HCT116 (cell line): Measurements from ENCODE around the gene ZXDC. TPM values are rescaled to one million over a fixed set of nuclear protein-coding genes. Genes with fewer than 3 reads are reported as not detected.

Source experiments
- ATAC-seq: fragments of 200-7000 bp; cut with Tn5 transposase; 2 replicates; pipeline ENCODE4 v1.9.1; 2020; ENCODE audit warnings: mild to moderate bottlenecking, moderate library complexity
- BruUV-seq: library from RNA; stranded (reverse); fragments of 400-500 nt; replicated peaks from 2 replicates; lab custom pipeline; 2021; lab: Mats Ljungman, UMichigan
- CTCF ChIA-PET: fragments of 300-600 bp; sonication (Branson Sonifier 250); formaldehyde crosslinking; loops from one replicate; lab custom pipeline; 2021; ENCODE audit warnings: antibody characterized with exemption; lab: Charles Lee
- POLR2A ChIA-PET: fragments of 300-600, 350-600 bp; sonication (Branson Sonifier 250); formaldehyde crosslinking; loops from one replicate; lab custom pipeline; 2021; ENCODE audit warnings: antibody characterized with exemption; lab: Charles Lee
- RAD21 ChIA-PET, 2 experiments: fragments of 300-600 bp; sonication (Branson Sonifier 250); formaldehyde crosslinking; loops; one replicate each; lab custom pipeline; 2023; ENCODE audit warnings: low total read pairs in 2 of 2; ENCODE audit not compliant: uncharacterized antibody in 2 of 2, unreplicated experiment in 2 of 2, low non-redundant PET in 1 of 2; lab: Charles Lee
- DNase-seq: peaks from one replicate; pipeline ENCODE4 v3.0.0-alpha.2; 2010; ENCODE audit warnings: low read depth, low spot score
- H2AFZ ChIP-seq: fragments of 200-600 bp; shearing (Covaris generic), sonication (generic); 2 replicates; pipeline ENCODE4 v1.6.1; 2017; ENCODE audit warnings: low read depth, mixed run types, mixed read lengths, antibody characterized with exemption, low read length; ENCODE audit not compliant: poor library complexity, severe bottlenecking
- H3K27ac ChIP-seq: 2 replicates; pipeline ENCODE4 v1.5.1; 2012; ENCODE audit warnings: low read depth, low read length
- H3K27me3 ChIP-seq: fragments of 200-600 bp; sonication (generic); 2 replicates; pipeline ENCODE4 v1.6.1; 2016; ENCODE audit warnings: mixed run types, low read length, mixed read lengths; ENCODE audit not compliant: insufficient read depth
- H3K36me3 ChIP-seq, 2 experiments: fragments of 200-500 bp in 1 of 2; fragments of 200-600 bp in 1 of 2; sonication (Bioruptor generic) in 1 of 2; sonication (generic) in 1 of 2; 2 replicates each; pipeline versions ENCODE4 v1.5.1 to v1.6.1; 2014 to 2016; ENCODE audit warnings: low read length in 2 of 2, inconsistent platforms in 1 of 2, mixed read lengths in 1 of 2, mixed run types in 1 of 2; ENCODE audit not compliant: insufficient read depth in 2 of 2, control insufficient read depth in 1 of 2
- H3K4me1 ChIP-seq, 2 experiments: fragments of 200-600 bp in 1 of 2; sonication (generic) in 1 of 2; 2 replicates each; pipeline versions ENCODE4 v1.5.1 to v1.6.1; 2012 to 2017; ENCODE audit warnings: low read length in 2 of 2, inconsistent platforms in 1 of 2, mild to moderate bottlenecking in 1 of 2, mixed read lengths in 1 of 2, mixed run types in 1 of 2, moderate library complexity in 1 of 2; ENCODE audit not compliant: insufficient read depth in 2 of 2, control insufficient read depth in 1 of 2
- H3K4me2 ChIP-seq: fragments of 200-600 bp; sonication (generic); 2 replicates; pipeline ENCODE4 v1.6.1; 2017; ENCODE audit warnings: mixed run types, low read length, mixed read lengths
- H3K4me3 ChIP-seq, 2 experiments: fragments of 200-600 bp in 1 of 2; sonication (generic) in 1 of 2; replicated peaks in 1 of 2; 2 replicates each; pipeline ENCODE4 v1.5.1; 2011 to 2016; ENCODE audit warnings: low read length in 2 of 2, control low read depth in 1 of 2, low read depth in 1 of 2, mild to moderate bottlenecking in 1 of 2, mixed read lengths in 1 of 2, mixed run types in 1 of 2
- H3K79me2 ChIP-seq: fragments of 200-600 bp; sonication (generic); 2 replicates; pipeline ENCODE4 v1.6.1; 2017; ENCODE audit warnings: mild to moderate bottlenecking, mixed run types, low read length, moderate library complexity, mixed read lengths; ENCODE audit not compliant: insufficient read depth
- H3K9ac ChIP-seq: fragments of 200-600 bp; sonication (generic); 2 replicates; pipeline ENCODE4 v1.6.1; 2016; ENCODE audit warnings: low read length, mixed read lengths
- H3K9me2 ChIP-seq: fragments of 200-600 bp; sonication (generic), shearing (Covaris generic); 2 replicates; pipeline ENCODE4 v1.6.1; 2017; ENCODE audit warnings: mixed run types, mild to moderate bottlenecking, moderate library complexity; ENCODE audit not compliant: insufficient read depth
- H3K9me3 ChIP-seq, 2 experiments: fragments of 200-500 bp in 1 of 2; fragments of 200-600 bp in 1 of 2; sonication (Bioruptor generic) in 1 of 2; sonication (generic) in 1 of 2; 2 replicates each; pipeline ENCODE4 v1.6.1; 2014 to 2017; ENCODE audit warnings: low read length in 2 of 2, mixed read lengths in 2 of 2, inconsistent platforms in 1 of 2, low read depth in 1 of 2, mild to moderate bottlenecking in 1 of 2, mixed run types in 1 of 2, moderate library complexity in 1 of 2; ENCODE audit not compliant: control insufficient read depth in 1 of 2, insufficient read depth in 1 of 2
- H4K20me1 ChIP-seq: fragments of 200-600 bp; sonication (generic), shearing (Covaris generic); 2 replicates; pipeline ENCODE4 v1.6.1; 2017; ENCODE audit warnings: mixed run types, mild to moderate bottlenecking, moderate library complexity; ENCODE audit not compliant: insufficient read depth
- CTCF ChIP-seq, 3 experiments: fragments of 200-600 bp in 1 of 3; sonication (generic) in 1 of 3; IDR thresholded peaks in 2 of 3; conservative IDR thresholded peaks in 1 of 3; 2 replicates each; pipeline ENCODE4 v1.5.1; 2012 to 2017; ENCODE audit warnings: low read depth in 2 of 3, low read length in 2 of 3, antibody characterized with exemption in 1 of 3, borderline replicate concordance in 1 of 3, control low read depth in 1 of 3, mild to moderate bottlenecking in 1 of 3, mixed read lengths in 1 of 3, mixed run types in 1 of 3, moderate library complexity in 1 of 3; ENCODE audit not compliant: insufficient read depth in 1 of 3
- FOSL1 ChIP-seq: IDR thresholded peaks from 2 replicates; pipeline ENCODE4 v1.6.1; 2012; ENCODE audit warnings: low read depth
- SRF ChIP-seq: IDR thresholded peaks from 2 replicates; pipeline ENCODE4 v1.6.1; 2012; ENCODE audit warnings: low read depth
- intact Hi-C: fragments of 100-400 bp; cut with micrococcal nuclease; formaldehyde crosslinking; loops from 2 replicates; pipeline ENCODE4 v1.10.0; 2022
- total RNA-seq: library from RNA; stranded (reverse); gene quantifications from one replicate; pipeline ENCODE4 v1.2.1, GENCODE V29; 2021; ENCODE audit not compliant: unreplicated experiment
- TF ChIP-seq, protein P1 (sequence below): IDR thresholded peaks from 2 replicates; pipeline ENCODE4 v1.6.1; 2012; ENCODE audit warnings: low read depth

ZXDC gene
- total RNA-seq, 1 experiment from 2014 or later = 29.9 TPM

DNA sequence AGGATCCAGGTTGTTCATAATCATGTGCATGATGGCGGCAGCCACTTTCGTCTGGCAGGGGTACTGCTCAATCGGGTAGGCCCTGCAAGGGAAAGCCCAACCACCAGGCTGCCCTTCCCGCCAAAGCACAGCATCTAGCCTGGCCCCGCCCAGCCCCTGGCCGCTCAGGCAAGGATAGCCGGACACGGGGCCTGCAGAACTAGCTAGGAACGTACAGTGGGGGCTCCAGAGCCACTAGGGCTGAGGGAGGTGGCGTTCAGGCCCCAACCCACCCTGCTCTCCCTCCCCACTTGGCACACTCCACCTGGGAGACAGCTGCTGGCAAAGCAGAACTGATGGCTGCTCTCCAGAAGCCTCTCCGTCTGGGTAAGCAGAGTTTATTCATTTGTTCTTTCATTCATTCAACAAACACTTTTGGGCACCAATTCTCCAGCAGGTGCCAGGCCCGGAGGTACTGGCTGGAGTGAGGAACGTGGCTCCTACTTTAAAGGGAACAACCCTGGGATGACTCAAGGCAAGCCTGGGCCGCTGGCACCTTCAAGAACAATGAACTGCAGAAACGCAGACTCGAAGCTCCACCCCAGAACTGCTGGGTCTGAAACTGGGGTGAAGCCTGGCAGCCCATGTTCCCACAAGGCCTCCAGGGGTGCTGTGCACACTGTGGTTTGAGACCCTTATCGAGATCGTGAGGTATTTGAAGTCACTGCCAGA lies 34.1 kb upstream of the ZXDC start (continued):
- TF ChIP-seq CTCF (IDR thresholded peaks at IDR 0.05 in 2 of 3, conservative IDR thresholded peaks at IDR 0.05 in 1 of 3; ENCODE audit: borderline replicate concordance in 1 of 3, insufficient read depth in 1 of 3, low read depth in 2 of 3, low read length in 2 of 3) = no peak
- no peak for TF ChIP-seq FOSL1
- TF ChIP-seq, all 23 proteins: peak for 0

DNA sequence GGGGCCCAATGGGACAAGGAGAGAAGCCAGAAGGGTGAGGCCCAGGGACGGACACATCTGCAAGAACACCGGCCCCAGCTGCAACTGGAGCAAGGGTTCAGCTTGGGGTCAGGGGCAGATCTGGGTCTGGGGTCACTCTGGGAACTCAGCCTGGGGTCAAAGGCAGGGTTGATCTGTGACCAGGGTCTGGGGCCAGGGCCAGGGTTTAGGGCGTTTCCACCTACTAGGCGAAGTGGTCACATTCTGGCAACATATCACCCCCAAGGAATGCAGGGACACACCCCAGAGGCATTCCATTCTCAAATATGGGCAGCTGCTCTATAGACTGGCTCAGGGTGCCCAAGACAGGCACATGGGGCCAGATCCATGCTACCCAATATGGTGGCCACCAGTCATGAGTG lies 32.9 kb upstream of the ZXDC start:
- ChIA-PET RAD21 (no interaction called here), CTCF (interaction anchor here (0.8 to 1.2 kb wide), 2 partner anchors 14 to 295 kb away, joined by 3 read pairs; no protein-coding TSS in a partner anchor), POLR2A (no interaction called here)
- Histone ChIP-seq H3K9ac (no peak overlapping the region), H3K36me3 (no peaks in the 10 kb centered on the region), H2AFZ (no peak overlapping the region), H3K9me2 (no peaks in the 10 kb centered on the region), H3K79me2 (no peaks in the 10 kb centered on the region), H3K4me1 (peaks cover 0 to 11% of the 10 kb centered on the region in 2 experiments; a peak in 2 of 4 replicates), H3K27me3 (peaks cover 7% of the 10 kb centered on the region; the same call in 1 of the 2 replicates), H3K4me3 (no peak overlapping the region; a peak in 1 of 4 replicates), H3K9me3 (no peaks in the 10 kb centered on the region), H4K20me1 (no peaks in the 10 kb centered on the region), H3K4me2 (peak overlapping the region; percentile 61), H3K27ac (no peak overlapping the region)
- DNase-seq = peak; percentile 8
- intact Hi-C loops = no loop called here
- ATAC-seq = peak; percentile 79
- TF ChIP-seq SRF = 0 out of 2 replicates have a peak, but pooled peaks have one; percentile 21
- TF ChIP-seq, protein P1, sequence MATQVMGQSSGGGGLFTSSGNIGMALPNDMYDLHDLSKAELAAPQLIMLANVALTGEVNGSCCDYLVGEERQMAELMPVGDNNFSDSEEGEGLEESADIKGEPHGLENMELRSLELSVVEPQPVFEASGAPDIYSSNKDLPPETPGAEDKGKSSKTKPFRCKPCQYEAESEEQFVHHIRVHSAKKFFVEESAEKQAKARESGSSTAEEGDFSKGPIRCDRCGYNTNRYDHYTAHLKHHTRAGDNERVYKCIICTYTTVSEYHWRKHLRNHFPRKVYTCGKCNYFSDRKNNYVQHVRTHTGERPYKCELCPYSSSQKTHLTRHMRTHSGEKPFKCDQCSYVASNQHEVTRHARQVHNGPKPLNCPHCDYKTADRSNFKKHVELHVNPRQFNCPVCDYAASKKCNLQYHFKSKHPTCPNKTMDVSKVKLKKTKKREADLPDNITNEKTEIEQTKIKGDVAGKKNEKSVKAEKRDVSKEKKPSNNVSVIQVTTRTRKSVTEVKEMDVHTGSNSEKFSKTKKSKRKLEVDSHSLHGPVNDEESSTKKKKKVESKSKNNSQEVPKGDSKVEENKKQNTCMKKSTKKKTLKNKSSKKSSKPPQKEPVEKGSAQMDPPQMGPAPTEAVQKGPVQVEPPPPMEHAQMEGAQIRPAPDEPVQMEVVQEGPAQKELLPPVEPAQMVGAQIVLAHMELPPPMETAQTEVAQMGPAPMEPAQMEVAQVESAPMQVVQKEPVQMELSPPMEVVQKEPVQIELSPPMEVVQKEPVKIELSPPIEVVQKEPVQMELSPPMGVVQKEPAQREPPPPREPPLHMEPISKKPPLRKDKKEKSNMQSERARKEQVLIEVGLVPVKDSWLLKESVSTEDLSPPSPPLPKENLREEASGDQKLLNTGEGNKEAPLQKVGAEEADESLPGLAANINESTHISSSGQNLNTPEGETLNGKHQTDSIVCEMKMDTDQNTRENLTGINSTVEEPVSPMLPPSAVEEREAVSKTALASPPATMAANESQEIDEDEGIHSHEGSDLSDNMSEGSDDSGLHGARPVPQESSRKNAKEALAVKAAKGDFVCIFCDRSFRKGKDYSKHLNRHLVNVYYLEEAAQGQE = no peak
- BruUV-seq = no TSS peak
